Astrocyte of the spinal cord (primary cell): Measurements from ENCODE around the gene LHFPL5.

Experiments used
- DNase-seq: peaks from one replicate; pipeline ENCODE4 v3.0.0; 2011; ENCODE audit warnings: low read depth, low spot score
- H3K4me3 ChIP-seq: 2 replicates; pipeline ENCODE4 v1.5.1; 2011; ENCODE audit warnings: low read depth, mild to moderate bottlenecking, low read length, moderate library complexity
- CTCF ChIP-seq: IDR thresholded peaks from 2 replicates; pipeline ENCODE4 v1.5.1; 2012; ENCODE audit warnings: low read depth, mild to moderate bottlenecking, low read length, inconsistent platforms
- in situ Hi-C: cut with HindIII; loops from 2 replicates; pipeline ENCODE4 v1.10.0; 2017; ENCODE audit warnings: low sequenced_read_pairs

LHFPL5 gene

DNA sequence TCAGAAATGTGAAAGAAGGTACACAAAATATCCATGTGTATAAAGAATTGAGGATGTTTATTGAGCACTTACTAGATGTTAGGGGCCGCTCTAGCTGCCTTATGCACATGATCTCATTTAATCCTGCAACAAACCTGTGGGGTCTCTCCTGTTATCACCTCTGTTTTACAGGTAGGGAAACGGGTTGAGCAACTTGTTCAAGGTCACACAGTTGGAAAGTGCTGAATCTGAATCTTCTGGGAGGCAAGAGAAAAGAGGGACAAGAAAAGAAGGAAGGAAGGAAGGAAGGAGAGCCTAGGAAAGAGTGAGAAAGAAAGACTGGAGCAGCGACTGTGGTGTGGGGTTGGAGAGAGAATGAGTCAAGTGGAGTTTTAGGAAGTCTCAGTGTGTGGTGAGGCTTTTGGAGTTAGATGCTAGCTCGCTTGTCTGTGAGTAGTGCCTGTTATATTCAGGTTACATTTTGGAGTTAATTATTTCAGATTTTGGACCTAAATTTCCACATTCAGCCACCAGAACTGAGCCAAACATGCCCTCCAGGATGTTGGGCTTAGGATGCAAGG, 16.6 kb upstream of the LHFPL5 start:
- DNase-seq = no peak
- in situ Hi-C loops = no loop called here
- no peak overlapping the region for H3K4me3 ChIP-seq
- no peak for TF ChIP-seq CTCF

GRCh38 chr6:35790683-35791082, 14.5 kb upstream of the LHFPL5 start:
- DNase-seq = no peak
- no peak overlapping the region for H3K4me3 ChIP-seq
- no peak for TF ChIP-seq CTCF
- in situ Hi-C loops = no loop called here

GRCh38 chr6:35794536-35795452, 10.4 kb upstream of the LHFPL5 start:
- no peak for DNase-seq
- TF ChIP-seq CTCF = no peak
- no peak overlapping the region for H3K4me3 ChIP-seq
- in situ Hi-C loops = no loop called here

- no peak overlapping the region for H3K4me3 ChIP-seq
- in situ Hi-C loops = no loop called here
- no peak for DNase-seq
- TF ChIP-seq CTCF = no peak
Measured at GRCh38 chr6:35795453-35796071, 9.6 kb upstream of the LHFPL5 start.

- in situ Hi-C loops = no loop called here
- H3K4me3 ChIP-seq = no peak overlapping the region
- DNase-seq = no peak
- TF ChIP-seq CTCF = no peak
Measured at GRCh38 chr6:35796236-35796635, 8.9 kb upstream of the LHFPL5 start.

DNA sequence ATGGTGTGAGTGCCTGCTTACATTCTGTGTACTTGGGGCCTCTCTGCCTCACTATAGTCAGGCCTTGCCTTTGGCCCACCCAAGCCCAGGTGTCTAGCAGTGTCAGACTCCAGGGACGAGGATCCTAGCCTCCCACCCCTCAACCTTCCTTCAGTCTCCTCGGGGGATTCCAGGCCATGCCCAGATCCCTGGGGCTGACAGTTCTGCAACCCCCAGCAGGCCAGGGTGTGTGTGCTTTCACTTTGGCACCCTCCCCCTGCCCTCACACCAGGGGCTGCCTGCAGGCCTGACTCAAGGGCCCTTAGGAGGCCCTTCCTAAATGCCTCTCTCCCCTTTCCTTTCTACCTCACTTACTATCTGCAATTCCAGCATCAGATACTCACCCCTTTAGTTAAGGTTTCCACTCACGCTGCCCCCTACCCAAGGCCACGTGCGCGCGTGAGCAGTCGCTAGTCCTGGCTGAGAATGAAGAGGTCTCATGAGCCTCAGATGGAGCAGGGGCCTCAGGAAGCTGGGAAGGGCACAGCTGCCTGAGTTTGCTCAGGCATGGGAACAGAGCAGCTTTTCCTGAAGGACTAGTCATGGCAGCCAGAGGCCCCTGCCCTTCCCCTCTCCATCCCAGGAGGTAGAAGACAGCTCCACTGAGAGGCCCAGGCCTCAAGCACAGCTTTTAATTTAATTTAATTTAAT, 7.2 kb upstream of the LHFPL5 start:
- H3K4me3 ChIP-seq = no peak overlapping the region
- TF ChIP-seq CTCF = no peak
- in situ Hi-C loops = no loop called here
- no peak for DNase-seq
